Cardiac muscle cell (in vitro differentiated cells and primary cell): ENCODE results near the gene AGPAT3. TPM values are rescaled to one million over a fixed set of nuclear protein-coding genes. Genes with fewer than 3 reads are reported as not detected.

Experiments used
- DNase-seq, 2 donors: peaks; one replicate each; pipeline versions ENCODE4 v3.0.0 to v3.0.0-alpha.2; 2010 to 2017; ENCODE audit warnings: low read depth in 1 of 2, low spot score in 1 of 2
- H3K27ac ChIP-seq: fragments of 200-600 bp; sonication (generic); 2 replicates; pipeline ENCODE4 v1.5.1; 2016
- H3K27me3 ChIP-seq: fragments of 200-600 bp; sonication (generic); 2 replicates; pipeline ENCODE4 v1.6.0; 2016; ENCODE audit warnings: control low read depth
- H3K36me3 ChIP-seq: fragments of 200-600 bp; sonication (generic); 2 replicates; pipeline ENCODE4 v1.5.1; 2016; ENCODE audit warnings: control low read depth
- H3K4me1 ChIP-seq: fragments of 200-600 bp; sonication (generic); 2 replicates; pipeline ENCODE4 v1.8.1; 2017; ENCODE audit warnings: low read depth, mild to moderate bottlenecking, mixed run types
- H3K4me3 ChIP-seq: fragments of 200-600 bp; sonication (generic); 2 replicates; pipeline ENCODE4 v1.5.1; 2016; ENCODE audit warnings: mild to moderate bottlenecking
- H3K9me3 ChIP-seq: fragments of 200-600 bp; sonication (generic); 2 replicates; pipeline ENCODE4 v1.5.1; 2017; ENCODE audit warnings: low read depth, mild to moderate bottlenecking, control low read depth
- CTCF ChIP-seq: IDR thresholded peaks from 2 replicates; pipeline ENCODE4 v1.5.1; 2012; ENCODE audit warnings: low read depth, mild to moderate bottlenecking, low read length
- polyA plus RNA-seq: library from polyadenylated mRNA; unstranded; fragments of >200 nt; fragmentation: Nextera tagmentation; extraction: Ambion mirVana; gene quantifications from 2 replicates; pipeline ENCODE4 v1.2.1, GENCODE V29; 2016
- total RNA-seq: library from RNA; depleted of rRNA; stranded (reverse); fragments of >200 nt; gene quantifications from 2 replicates; pipeline ENCODE4 v1.2.3, GENCODE V29; 2016

The AGPAT3 gene
- total and polyA plus RNA-seq, 2 experiments from 2014 or later = 12.4 to 23.6 TPM

GRCh38 chr21:43940329-43941050 is 75.5 kb downstream of the AGPAT3 start:
- TF ChIP-seq CTCF = no peak
- Histone ChIP-seq H3K9me3 (no peaks in the 10 kb centered on the region), H3K4me3 (no peak overlapping the region), H3K4me1 (peaks cover 7% of the 10 kb centered on the region), H3K27me3 (no peaks in the 10 kb centered on the region), H3K27ac (no peak overlapping the region), H3K36me3 (no peaks in the 10 kb centered on the region)
- no peak for DNase-seq

GRCh38 chr21:43942201-43942600 is 77.2 kb downstream of the AGPAT3 start:
- no peak overlapping the region for H3K4me3 ChIP-seq
- no peak for TF ChIP-seq CTCF
- peaks cover 7% of the 10 kb centered on the region for H3K4me1 ChIP-seq
- no peak for DNase-seq
- H3K9me3 ChIP-seq = no peaks in the 10 kb centered on the region
- H3K27me3 ChIP-seq = no peaks in the 10 kb centered on the region
- no peak overlapping the region for H3K27ac ChIP-seq
- no peaks in the 10 kb centered on the region for H3K36me3 ChIP-seq

GRCh38 chr21:43942621-43943020 is 77.6 kb downstream of the AGPAT3 start:
- no peak overlapping the region for H3K4me3 ChIP-seq
- no peak overlapping the region for H3K27ac ChIP-seq
- H3K9me3 ChIP-seq = no peaks in the 10 kb centered on the region
- DNase-seq = no peak
- peaks cover 7% of the 10 kb centered on the region for H3K4me1 ChIP-seq
- H3K27me3 ChIP-seq = no peaks in the 10 kb centered on the region
- no peak for TF ChIP-seq CTCF
- no peaks in the 10 kb centered on the region for H3K36me3 ChIP-seq

- TF ChIP-seq CTCF = no peak
These were observed 78.6 kb downstream of the AGPAT3 start for GRCh38 chr21:43943512-43944077.

GRCh38 chr21:43944078-43944633 is 79.1 kb downstream of the AGPAT3 start:
- Histone ChIP-seq H3K9me3 (no peaks in the 10 kb centered on the region), H3K27me3 (no peaks in the 10 kb centered on the region), H3K4me3 (no peak overlapping the region), H3K36me3 (no peaks in the 10 kb centered on the region), H3K4me1 (peaks cover 7% of the 10 kb centered on the region), H3K27ac (no peak overlapping the region)
- TF ChIP-seq CTCF = no peak
- peak in 1 of 2 donors; percentile 14 for DNase-seq

More at GRCh38 chr21:43943512-43944077, 78.6 kb downstream of the AGPAT3 start:
- no peaks in the 10 kb centered on the region for H3K36me3 ChIP-seq
- H3K27me3 ChIP-seq = no peaks in the 10 kb centered on the region
- no peak overlapping the region for H3K4me3 ChIP-seq
- H3K9me3 ChIP-seq = no peaks in the 10 kb centered on the region
- no peak overlapping the region for H3K27ac ChIP-seq
- no peak for DNase-seq
- peaks cover 7% of the 10 kb centered on the region for H3K4me1 ChIP-seq
